ENCODE measurements around the gene SDCCAG8.

DNA sequence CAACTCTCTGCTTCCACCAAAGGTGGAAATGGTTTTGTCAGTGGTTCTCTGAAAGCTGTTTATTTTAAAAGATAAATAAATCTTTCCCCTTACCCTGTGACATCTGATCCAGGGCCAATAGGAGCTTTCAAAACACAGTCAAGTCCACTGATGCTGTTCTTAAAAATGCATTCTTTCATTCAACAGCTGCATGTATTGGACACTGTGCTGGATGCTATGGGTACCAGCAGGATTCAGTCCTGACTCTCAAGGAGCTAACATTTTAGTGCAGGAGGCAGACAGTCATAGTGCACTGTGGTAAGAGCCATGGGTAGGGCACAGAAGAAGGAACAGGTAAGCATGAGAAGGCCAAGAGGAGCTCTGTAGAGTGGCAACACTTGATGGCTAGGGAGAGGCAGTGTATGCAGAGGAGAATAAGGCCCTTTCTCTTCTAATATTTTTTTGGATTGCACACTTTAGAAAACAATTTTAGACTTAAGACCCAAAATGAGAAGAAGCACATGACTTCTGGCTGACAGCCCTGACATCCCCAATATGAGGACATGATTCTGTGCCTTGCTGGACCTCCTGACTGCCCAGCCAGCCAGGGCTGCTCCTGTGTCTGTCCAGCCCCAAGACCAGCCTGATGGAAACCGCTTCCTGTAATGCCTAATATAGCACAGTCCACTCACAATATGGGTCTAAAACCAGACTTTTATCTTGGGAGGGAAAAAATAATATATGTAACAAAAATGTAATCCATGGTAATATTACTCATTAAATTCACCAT, 207.3 kb downstream of the SDCCAG8 start:
- TF ChIP-seq, protein P1, sequence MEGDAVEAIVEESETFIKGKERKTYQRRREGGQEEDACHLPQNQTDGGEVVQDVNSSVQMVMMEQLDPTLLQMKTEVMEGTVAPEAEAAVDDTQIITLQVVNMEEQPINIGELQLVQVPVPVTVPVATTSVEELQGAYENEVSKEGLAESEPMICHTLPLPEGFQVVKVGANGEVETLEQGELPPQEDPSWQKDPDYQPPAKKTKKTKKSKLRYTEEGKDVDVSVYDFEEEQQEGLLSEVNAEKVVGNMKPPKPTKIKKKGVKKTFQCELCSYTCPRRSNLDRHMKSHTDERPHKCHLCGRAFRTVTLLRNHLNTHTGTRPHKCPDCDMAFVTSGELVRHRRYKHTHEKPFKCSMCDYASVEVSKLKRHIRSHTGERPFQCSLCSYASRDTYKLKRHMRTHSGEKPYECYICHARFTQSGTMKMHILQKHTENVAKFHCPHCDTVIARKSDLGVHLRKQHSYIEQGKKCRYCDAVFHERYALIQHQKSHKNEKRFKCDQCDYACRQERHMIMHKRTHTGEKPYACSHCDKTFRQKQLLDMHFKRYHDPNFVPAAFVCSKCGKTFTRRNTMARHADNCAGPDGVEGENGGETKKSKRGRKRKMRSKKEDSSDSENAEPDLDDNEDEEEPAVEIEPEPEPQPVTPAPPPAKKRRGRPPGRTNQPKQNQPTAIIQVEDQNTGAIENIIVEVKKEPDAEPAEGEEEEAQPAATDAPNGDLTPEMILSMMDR (conservative IDR thresholded peaks at IDR 0.05) = no peak
- TF ChIP-seq ZFX (IDR thresholded peaks at IDR 0.05) = no peak

All from C4-2B (cell line).